ENCODE measurements around the gene NAMPT. TPM values are rescaled to one million over a fixed set of nuclear protein-coding genes. Genes with fewer than 3 reads are reported as not detected.

Gene NAMPT
- polyA plus RNA-seq, 2 of the 4 experiments (the other 2 are of a cell fraction) = 213 to 274 TPM

- ChIA-PET POLR2A (interaction anchor here (0.6 kb wide), 1 partner anchor 16 kb away, joined by 3 read pairs; no protein-coding TSS in a partner anchor), CTCF (interaction anchor here (0.6 to 2.3 kb wide), 3 partner anchors 10 to 463 kb away, joined by 3 to 9 read pairs (median 7); no protein-coding TSS in a partner anchor)
- no peak for FAIRE-seq
- H3K4me2 ChIP-seq = peak overlapping the region; percentile 31
- peak in 1 of 2 experiments; percentile 30; a peak in 2 of 6 replicates for ATAC-seq
- no peak for DNase-seq (ENCODE audit: low read depth in 1 of 2, low spot score in 1 of 2)
- peaks cover 33% of the 10 kb centered on the region for H3K4me1 ChIP-seq
- no peak for TF ChIP-seq EP300 (IDR thresholded peaks at IDR 0.05)
- no peak for TF ChIP-seq FOSL2 (IDR thresholded peaks at IDR 0.05)
- peak; percentile 25; the same call in 1 of the 2 replicates for TF ChIP-seq FOSL2 (CRISPR knock-in tag; IDR thresholded peaks at IDR 0.05)
- peak overlapping the region in 1 of 2 experiments; percentile 46; a peak in 4 of 6 replicates for H3K27ac ChIP-seq
- no peak overlapping the region for H3K4me3 ChIP-seq
- no peaks in the 10 kb centered on the region for H3K9me3 ChIP-seq
Observed at GRCh38 chr7:106329971-106330733, 45.4 kb upstream of the NAMPT start.

GRCh38 chr7:106329408-106329807, 44.6 kb upstream of the NAMPT start:
- ChIA-PET CTCF (no interaction called here), POLR2A (no interaction called here)
- FAIRE-seq (no peak), ATAC-seq (peak in 1 of 2 experiments; percentile 36; a peak in 1 of 6 replicates), DNase-seq (ENCODE audit: low read depth in 1 of 2, low spot score in 1 of 2) (no peak)
- TF ChIP-seq HOXB13 (CRISPR knock-in tag; IDR thresholded peaks at IDR 0.05; ENCODE audit: low read depth) = no peak
- Histone ChIP-seq H3K4me2 (peak overlapping the region; percentile 31; the same call in 2 of the 3 replicates), H3K4me3 (no peak overlapping the region), H3K27ac (peak overlapping the region in 1 of 2 experiments; percentile 46; a peak in 1 of 6 replicates), H3K4me1 (peaks cover 33% of the 10 kb centered on the region), H3K9me3 (no peaks in the 10 kb centered on the region)
- 42% methylated on average over 1 of the region's 1 CpG for WGBS (ENCODE audit: missing lambda C conversion rate)

GRCh38 chr7:106327538-106328481, 43.0 kb upstream of the NAMPT start:
- H3K4me2 ChIP-seq = peak overlapping the region; percentile 32
- H3K27ac ChIP-seq = peak overlapping the region; percentile 32 to 59
- POLR2A ChIA-PET = no interaction called here
- ATAC-seq (peak in 1 of 2 experiments; percentile 61; a peak in 4 of 6 replicates), DNase-seq (ENCODE audit: low read depth in 1 of 2, low spot score in 1 of 2) (no peak), FAIRE-seq (no peak)
- H3K9me3 ChIP-seq = no peaks in the 10 kb centered on the region
- WGBS (ENCODE audit: missing lambda C conversion rate) = 51% methylated on average over 11 of the region's 11 CpGs
- CTCF ChIA-PET = interaction anchor here (0.7 to 1.1 kb wide), 2 partner anchors 32 to 151 kb away, joined by 4 read pairs; no protein-coding TSS in a partner anchor
- TF ChIP-seq MAX (IDR thresholded peaks at IDR 0.05) = no peak
- TF ChIP-seq CEBPB (IDR thresholded peaks at IDR 0.05) = no peak
- TF ChIP-seq ZNF302 (CRISPR knock-in tag; IDR thresholded peaks at IDR 0.05) = no peak
- TF ChIP-seq CTCF (IDR thresholded peaks at IDR 0.05) = no peak
- no peak for TF ChIP-seq JUN (IDR thresholded peaks at IDR 0.05)
- no peak for TF ChIP-seq HEYL (CRISPR knock-in tag; IDR thresholded peaks at IDR 0.05)
- no peak for TF ChIP-seq POLR2AphosphoS2 (conservative IDR thresholded peaks at IDR 0.05; ENCODE audit: low read length)
- no peak for TF ChIP-seq RARB (CRISPR knock-in tag; IDR thresholded peaks at IDR 0.05)
- TF ChIP-seq HDAC2 (IDR thresholded peaks at IDR 0.05) = no peak
- TF ChIP-seq FOSB (CRISPR knock-in tag; IDR thresholded peaks at IDR 0.05) = no peak
- no peak for TF ChIP-seq NFE2L2 (conservative IDR thresholded peaks at IDR 0.05; ENCODE audit: low read length)
- TF ChIP-seq REST (IDR thresholded peaks at IDR 0.05) = no peak
- TF ChIP-seq BCL3 (IDR thresholded peaks at IDR 0.05) = no peak
- TF ChIP-seq FOXS1 (CRISPR knock-in tag; IDR thresholded peaks at IDR 0.05) = no peak
- TF ChIP-seq FOSL2 (IDR thresholded peaks at IDR 0.05) = no peak
- TF ChIP-seq FOSL2 (CRISPR knock-in tag; IDR thresholded peaks at IDR 0.05) = no peak
- TF ChIP-seq ZFP36 (IDR thresholded peaks at IDR 0.05; ENCODE audit: borderline replicate concordance, partially characterized antibody) = no peak
- TF ChIP-seq NR3C1 (IDR thresholded peaks at IDR 0.05) = no peak
- TF ChIP-seq TP53 (CRISPR knock-in tag; IDR thresholded peaks at IDR 0.05) = no peak
- TF ChIP-seq GATA3 (IDR thresholded peaks at IDR 0.05; ENCODE audit: borderline replicate concordance) = no peak
- no peak for TF ChIP-seq CHD4 (IDR thresholded peaks at IDR 0.05; ENCODE audit: borderline replicate concordance)
- peaks cover 33% of the 10 kb centered on the region for H3K4me1 ChIP-seq
- no peak overlapping the region for H3K4me3 ChIP-seq

Data from A549 (cell line).